ENCODE data around the gene COL4A6.

DNA sequence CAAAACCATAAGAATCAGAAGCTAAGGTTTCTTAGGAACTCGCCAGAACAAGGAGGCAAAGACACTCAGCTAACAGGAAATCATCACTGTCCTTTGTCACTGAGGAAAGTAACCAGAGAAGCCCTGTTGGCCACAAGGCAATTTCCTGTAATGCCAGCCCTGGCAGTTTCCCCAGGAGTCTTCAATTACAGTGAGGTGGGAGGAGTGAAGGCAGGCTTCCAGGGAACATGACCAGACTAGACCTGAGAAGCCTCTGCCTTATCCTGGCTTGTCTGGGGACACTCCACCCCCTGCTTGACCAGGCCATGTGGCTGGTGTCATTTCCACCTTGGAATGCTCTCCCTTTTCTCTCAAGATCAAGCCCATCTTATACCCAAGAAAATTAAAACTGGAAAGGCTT lies 125.3 kb downstream of the COL4A6 start:
- TF ChIP-seq POLR2A (IDR thresholded peaks at IDR 0.05; ENCODE audit: control extremely low read depth in 1 of 2, low read depth in 2 of 2, low read length in 2 of 2) (no peak), SIN3A (conservative IDR thresholded peaks at IDR 0.05 in 1 of 2, IDR thresholded peaks at IDR 0.05 in 1 of 2; ENCODE audit: low read depth in 1 of 2, low read length in 2 of 2) (no peak), EP300 (IDR thresholded peaks at IDR 0.05; ENCODE audit: borderline replicate concordance in 1 of 2, low read depth in 2 of 2, low read length in 2 of 2) (no peak), RAD21 (IDR thresholded peaks at IDR 0.05 in 1 of 2, conservative IDR thresholded peaks at IDR 0.05 in 1 of 2; ENCODE audit: low read depth in 2 of 2, low read length in 2 of 2) (no peak), ZNF274 (IDR thresholded peaks at IDR 0.05; ENCODE audit: borderline replicate concordance, extremely low read depth, low read length) (no peak)
- TF ChIP-seq, protein P1, sequence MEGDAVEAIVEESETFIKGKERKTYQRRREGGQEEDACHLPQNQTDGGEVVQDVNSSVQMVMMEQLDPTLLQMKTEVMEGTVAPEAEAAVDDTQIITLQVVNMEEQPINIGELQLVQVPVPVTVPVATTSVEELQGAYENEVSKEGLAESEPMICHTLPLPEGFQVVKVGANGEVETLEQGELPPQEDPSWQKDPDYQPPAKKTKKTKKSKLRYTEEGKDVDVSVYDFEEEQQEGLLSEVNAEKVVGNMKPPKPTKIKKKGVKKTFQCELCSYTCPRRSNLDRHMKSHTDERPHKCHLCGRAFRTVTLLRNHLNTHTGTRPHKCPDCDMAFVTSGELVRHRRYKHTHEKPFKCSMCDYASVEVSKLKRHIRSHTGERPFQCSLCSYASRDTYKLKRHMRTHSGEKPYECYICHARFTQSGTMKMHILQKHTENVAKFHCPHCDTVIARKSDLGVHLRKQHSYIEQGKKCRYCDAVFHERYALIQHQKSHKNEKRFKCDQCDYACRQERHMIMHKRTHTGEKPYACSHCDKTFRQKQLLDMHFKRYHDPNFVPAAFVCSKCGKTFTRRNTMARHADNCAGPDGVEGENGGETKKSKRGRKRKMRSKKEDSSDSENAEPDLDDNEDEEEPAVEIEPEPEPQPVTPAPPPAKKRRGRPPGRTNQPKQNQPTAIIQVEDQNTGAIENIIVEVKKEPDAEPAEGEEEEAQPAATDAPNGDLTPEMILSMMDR (IDR thresholded peaks at IDR 0.05; ENCODE audit: control extremely low read depth in 1 of 3, insufficient read depth in 1 of 3, low read depth in 1 of 3, low read length in 3 of 3): no peak

Measured in H1 (cell line).